NAMALWA (cell line): Measurements from ENCODE around the gene NR6A1.

Source experiments
- DNase-seq: peaks from one replicate; pipeline ENCODE4 v3.0.0-alpha.2; 2015; ENCODE audit warnings: low spot score

Gene NR6A1

GRCh38 chr9:124503713-124504529 lies 267.2 kb downstream of the NR6A1 start:
- DNase-seq = no peak

- no peak for DNase-seq
These were observed 268.1 kb downstream of the NR6A1 start for GRCh38 chr9:124502711-124503702.

GRCh38 chr9:124501771-124502320 lies 269.3 kb downstream of the NR6A1 start:
- no peak for DNase-seq

- DNase-seq = no peak
These were observed 270.1 kb downstream of the NR6A1 start for GRCh38 chr9:124500796-124501611.

DNA sequence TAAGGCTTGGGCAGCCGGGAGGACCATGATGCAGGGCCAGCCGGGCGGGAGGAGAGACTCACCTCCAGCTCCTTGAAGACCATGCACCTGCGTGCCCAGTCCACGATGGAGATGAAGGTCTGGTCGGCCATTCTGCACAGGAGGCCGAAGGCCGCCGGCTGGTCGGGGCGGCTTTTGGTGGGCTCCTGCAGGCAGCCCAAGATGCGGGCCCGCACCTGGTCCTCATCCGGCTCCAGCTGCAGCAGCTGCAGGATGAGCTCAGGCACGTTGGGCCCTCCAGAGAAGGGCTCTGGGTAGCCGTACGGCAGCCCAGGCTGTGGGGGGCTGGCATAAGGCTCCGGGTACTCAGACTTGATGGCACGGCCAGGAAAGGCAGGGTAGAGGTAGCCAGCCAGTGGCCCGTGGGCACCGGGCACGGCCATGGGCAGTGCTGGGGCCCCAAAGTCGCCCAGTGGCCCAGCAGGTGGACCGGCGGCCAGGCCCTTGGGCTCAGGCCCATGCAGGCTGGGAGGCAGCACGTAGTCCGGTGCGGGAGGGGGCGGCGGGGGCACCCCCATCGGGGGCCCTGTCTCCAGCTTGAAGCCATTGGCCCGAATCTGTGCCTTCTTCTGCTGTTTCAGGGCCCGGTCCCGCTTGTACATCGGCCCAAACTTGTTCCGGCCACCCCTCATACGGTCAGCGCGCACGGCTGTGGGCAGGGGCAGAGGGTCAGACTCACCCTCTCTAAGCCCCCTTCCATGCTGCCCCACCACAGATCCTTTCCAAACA lies 270.9 kb downstream of the NR6A1 start:
- no peak for DNase-seq

GRCh38 chr9:124499216-124499615 lies 271.9 kb downstream of the NR6A1 start:
- DNase-seq = no peak

GRCh38 chr9:124498499-124499146 lies 272.5 kb downstream of the NR6A1 start:
- DNase-seq = no peak

DNA sequence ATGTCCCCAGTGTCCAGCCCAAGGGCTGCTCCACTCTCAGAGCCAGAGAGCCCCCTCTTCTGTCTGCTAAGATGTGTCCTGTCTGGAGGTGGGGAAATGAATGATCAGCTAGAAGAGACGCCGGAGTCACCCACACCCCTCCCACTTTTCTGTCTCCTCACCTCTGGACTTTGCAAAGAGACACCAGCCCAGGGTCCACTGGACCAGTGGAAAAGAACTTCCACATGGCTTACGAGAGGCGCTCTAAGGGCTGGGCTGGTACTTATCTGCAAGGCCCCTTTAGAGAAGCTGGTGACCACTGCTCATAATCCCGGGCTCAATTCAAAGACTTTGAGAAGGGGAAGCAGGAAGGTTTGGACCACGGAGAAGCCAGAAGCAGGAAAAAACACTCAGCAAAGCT lies 273.1 kb downstream of the NR6A1 start:
- no peak for DNase-seq

DNA sequence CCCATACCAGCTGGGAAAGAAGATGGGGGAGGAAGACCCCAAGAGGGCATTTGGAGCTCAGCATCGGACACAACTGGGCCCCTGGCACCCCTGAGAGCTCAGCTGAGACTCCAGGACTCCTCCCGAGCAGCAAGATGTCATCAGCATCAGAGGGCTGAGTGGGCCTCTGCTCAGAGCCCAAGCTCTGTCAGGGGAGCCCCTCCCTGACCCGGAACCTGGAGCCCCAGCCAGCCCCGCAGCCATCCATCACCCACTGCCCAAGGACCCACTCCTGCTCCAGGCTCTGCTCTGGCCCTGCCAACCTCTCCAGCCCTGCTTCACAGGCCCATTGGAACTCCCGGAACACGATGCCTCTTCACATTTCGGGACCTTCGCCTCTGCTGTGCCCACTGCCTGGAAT lies 273.7 kb downstream of the NR6A1 start:
- no peak for DNase-seq

- no peak for DNase-seq
These were observed 274.6 kb downstream of the NR6A1 start for GRCh38 chr9:124496463-124496862.

- no peak for DNase-seq
These were observed 275.0 kb downstream of the NR6A1 start for GRCh38 chr9:124496075-124496449.

DNA sequence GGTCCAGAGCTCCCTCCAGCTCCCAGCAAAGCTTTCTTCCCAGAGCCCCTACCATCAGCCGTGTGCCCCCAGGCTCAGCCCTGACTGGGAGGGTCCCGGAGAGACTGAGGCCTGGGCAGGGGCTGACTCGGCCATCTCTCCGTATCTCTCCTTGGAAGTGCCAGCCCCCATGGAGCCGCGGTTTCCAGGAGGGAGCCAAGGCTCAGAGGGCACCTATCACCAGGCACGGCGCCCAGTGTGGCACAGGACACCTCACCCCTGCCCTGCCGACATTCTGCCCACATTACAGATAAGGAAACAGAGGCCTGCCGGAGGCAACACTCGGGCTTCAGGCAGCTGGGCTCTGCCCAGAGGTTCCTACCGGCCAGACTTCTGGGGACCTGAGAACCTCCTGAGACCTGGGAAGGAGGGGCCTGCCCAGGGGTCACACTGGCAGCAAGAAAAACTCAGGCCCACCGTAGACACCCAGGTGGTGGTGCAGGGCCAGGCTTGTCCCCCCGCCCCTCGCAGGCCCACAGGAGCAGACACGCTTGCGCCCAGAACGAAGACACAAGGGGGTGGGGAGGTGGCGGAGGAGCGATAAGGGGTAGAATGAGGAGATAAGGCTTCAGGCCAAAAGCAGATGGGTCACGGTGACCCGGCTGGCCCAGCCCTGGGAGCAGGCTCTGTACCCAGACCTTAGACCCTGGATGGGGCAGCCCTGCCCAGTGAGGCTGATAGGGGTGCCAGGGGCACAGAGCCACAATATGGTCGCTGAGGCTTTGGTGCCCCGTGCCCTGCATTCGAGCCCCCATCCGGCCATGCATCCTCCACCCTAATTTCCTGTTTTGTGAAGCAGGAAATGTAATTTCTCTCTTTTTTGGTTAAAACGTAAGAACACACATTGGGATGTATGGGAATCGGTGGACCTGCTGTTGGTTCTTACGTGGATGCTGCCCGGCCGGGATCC lies 275.7 kb downstream of the NR6A1 start:
- no peak for DNase-seq

GRCh38 chr9:124493794-124494479 lies 277.2 kb downstream of the NR6A1 start:
- no peak for DNase-seq

DNA sequence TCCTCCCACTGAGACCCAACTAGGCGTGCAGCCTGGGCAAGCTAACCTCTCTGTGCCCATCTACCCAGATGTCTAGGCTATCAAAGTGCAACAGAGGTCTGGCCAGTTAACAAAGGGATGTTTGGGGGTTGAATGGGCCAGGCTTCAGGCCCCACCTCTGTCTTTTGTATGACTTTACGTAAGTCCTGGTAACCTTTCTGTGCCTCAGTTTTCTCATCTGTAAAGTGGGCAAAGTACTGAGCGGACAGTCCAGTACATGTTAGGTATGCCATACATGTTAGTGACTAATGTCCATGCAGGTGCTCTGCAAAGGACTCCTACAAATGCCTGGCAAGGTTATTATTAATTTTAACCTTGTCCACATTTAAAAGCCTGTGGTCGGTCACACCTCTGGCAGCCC lies 277.9 kb downstream of the NR6A1 start:
- no peak for DNase-seq

DNA sequence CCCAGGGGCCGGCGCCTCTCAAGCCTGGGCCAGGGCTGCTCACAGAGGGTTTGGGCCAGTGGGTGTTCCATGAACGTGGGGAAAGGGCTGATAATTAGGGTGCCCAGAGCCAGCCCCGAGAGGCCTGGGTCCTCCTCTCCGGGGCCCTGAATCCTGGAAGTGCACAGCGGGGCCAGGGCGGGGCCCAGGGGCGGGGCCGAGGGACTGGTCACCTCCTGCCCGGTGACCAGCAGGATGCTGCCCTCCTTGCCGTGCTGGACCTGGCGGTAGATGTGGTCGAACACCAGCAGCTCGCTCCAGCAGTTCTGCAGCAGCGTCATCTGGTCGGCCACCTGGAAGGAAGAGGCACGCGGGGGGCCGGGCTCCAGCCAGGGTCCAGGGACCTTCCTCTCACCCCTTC lies 278.3 kb downstream of the NR6A1 start:
- no peak for DNase-seq

- no peak for DNase-seq
These were observed 279.8 kb downstream of the NR6A1 start for GRCh38 chr9:124491049-124491975.

DNA sequence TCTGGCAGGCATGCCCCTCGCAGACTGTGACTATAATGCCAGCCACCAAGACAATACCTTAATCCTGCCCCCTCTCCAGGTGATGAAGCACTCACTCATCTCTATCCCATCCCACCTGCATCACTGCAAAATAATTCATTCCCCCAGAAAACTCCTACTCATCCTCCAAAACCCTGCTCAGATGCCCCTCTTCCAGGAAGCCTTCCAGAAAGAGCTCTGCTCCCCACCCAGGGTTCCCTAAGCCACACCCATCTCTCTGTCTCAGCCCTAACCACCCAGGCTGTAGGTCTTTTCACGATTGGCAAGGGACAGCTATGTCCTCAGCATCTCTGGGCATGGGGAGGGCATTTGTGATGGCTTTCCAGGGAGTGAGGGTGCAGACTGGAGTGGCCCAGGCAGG lies 281.1 kb downstream of the NR6A1 start:
- DNase-seq = no peak

- no peak for DNase-seq
These were observed 281.9 kb downstream of the NR6A1 start for GRCh38 chr9:124489222-124489621.
